Right renal pelvis (tissue), 4 donors: ENCODE results near the gene RBM22. TPM values are rescaled to one million over a fixed set of nuclear protein-coding genes. Genes with fewer than 3 reads are reported as not detected.

Experiments used
- DNase-seq, 4 donors: peaks; one replicate each; pipeline ENCODE4 v3.0.0-alpha.2; 2013; ENCODE audit warnings: low read depth in 4 of 4, low spot score in 3 of 4, missing footprints in 1 of 4
- polyA plus RNA-seq, 4 donors: library from polyadenylated mRNA; unstranded; fragments of 120-200 nt; gene quantifications; one replicate each; pipeline ENCODE4 v1.2.1, GENCODE V29; 2013; ENCODE audit not compliant: insufficient read length in 4 of 4

RBM22 gene
- polyA plus RNA-seq, 4 donors = 71.7 to 85.4 (median 83.1) TPM

DNA sequence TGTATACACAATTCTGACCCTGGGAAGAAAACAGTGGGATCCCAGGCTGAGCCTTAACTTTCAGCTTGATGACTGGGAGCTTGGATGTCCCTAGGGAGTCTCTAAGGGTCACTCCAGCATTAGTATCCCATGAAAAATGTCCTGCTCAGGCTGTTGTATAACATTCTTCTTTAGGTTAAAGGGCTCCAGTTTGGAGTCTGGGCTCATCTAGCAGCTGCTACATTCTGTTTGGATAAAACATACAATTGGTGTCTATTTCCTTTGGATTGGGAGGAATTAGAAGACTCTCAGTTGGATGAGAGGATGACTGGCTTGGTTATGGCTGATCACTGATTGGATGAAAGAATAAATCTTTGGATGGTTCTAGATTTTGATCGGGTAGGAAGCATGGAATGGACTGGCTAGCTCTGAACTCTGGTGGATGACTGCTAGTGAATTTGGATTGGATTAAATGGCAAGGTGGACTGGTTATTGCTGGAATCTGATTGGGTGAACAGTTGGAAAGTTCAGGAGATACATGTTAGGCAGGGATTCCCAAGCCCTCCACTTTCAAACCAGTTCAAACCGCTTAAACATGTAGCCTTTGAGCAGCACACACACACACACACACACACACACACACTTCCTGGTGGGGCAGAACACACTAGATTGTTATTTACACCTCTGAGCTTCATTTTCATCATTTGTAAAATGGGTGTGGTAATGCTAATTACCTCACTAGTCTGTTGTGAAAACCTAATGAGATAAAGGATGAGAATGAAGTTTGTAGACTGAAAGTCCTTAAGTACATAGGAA is 46.9 kb downstream of the RBM22 start:
- DNase-seq = no peak

DNA sequence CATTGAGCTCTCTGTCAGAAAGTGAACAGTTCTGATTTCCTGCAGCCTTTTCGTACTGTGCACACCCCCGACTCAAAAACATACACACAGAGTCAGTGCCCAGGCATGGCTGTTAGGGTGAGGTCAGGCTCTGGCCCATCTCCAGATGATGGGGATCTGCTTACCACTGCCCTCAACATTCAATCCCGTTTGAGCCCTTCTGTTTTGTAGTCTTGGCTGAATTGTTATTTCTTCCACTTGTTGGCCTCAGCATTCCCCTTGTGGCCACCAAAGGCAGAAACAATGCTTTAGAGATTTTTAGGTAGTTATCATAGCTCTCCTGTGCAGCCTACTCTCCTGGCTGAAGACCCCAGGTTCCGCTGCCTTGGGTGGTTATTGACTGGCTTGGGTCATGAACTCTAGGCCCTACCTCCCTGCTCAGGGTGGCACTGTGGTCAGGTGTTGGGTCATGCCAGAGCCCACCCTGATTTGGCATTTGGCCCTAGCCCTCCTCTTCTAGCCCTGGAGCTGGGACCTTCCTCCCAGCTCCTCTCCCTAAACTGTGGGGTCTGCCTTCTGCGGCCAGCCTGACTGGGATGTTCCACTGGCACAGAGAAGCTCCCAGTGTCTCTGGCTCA is 47.6 kb downstream of the RBM22 start:
- no peak for DNase-seq

DNA sequence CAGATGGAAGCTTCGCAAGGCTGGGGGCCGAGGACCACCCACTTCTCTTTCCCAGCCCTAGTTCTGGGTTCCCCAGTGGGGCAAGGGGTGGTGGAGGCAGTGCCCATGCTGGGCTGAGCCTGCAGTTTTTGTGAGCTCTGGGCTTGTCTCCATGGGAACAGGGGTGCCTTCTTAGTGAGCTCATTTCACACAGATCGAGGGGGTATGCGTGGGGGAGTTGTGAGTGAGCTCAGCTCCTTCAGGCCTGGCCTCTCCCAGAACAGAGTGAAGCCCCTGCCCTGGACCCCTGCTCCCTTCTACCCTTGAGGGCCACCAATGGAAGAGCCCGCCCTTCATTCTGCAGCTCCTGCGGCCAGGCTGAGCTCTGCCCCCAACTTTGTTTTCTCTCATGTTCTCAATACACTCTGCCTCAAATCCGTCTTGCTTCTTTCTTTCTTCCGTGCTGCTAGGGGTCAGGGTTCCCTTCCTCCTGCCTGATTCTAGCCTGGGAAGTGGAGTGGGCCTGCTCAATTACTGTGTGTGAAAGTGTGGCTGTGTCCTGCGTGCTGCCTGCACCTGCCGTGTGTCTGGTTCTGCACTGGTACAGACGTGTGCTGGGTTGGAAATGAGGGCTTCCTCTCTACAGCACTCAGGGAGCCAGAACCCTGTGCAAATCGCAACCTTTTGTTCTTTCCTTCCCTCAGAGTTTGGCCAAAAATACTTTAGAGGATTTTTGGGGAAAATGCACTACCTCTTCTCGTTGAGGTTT is 48.8 kb downstream of the RBM22 start:
- DNase-seq = no peak

DNA sequence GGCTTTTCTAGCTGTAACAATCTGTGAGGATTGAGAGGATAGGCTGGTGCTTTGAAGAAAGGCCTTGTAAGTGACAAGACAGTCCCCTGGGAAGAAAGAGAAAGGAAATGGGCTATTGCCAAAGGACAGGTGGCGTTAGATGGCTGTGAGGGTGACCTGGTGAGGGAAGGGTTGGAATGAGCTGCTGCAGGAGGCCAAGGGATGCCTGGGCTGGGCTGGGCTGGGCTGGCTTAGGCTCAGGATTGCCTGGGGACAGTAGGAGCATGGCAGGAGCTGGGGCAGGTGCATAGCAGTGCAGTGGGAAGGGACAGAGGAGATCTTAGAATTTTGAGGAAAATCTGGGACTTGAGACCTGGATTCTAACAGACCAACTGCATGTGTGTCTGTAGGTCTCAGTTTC is 49.5 kb downstream of the RBM22 start:
- no peak for DNase-seq

DNA sequence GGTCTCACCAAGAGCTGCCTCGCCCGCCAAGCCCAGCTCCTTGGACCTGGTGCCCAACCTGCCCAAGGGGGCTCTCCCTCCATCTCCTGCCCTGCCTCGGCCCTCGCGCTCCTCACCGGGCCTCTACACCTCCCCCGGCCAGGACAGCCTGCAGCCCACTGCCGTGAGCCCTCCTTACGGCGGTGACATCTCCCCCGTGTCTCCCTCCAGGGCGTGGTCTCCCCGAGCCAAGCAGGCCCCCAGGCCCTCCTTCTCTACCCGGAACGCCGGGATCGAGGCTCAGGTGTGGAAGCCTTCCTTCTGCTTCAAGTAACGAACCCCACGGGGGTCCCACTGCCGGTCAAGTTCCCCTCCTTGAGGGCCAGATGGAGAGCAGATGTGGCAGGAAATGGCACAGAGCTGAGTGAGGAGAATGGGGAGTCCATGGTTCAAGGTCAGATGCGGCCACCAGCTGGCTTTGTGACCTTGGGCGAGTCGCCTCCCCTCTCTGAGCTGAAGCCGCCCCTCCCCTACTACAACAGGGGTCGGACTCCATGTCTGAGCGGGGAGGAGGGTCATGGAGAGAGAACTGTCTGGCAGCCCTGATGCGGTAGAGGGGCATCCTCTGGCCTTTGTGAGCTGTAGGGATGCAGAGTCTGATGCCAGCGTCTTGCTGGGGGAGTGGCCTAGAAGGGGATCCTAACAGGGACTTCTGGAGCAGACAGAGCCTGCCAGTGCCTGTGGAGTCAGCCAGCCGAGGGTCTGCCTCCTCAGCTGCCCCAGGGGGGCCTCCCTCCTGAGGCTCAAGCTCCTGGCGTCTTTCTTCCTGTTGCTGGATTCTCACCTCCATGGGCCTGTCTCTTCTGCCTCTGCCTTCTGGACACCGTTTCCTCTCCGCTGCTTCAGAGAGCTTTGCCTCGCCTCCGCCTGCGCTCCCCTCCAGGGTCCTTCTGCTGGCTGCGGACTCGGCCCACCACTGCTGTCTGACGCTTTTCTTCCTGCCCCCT is 50.5 kb downstream of the RBM22 start:
- DNase-seq = no peak

DNA sequence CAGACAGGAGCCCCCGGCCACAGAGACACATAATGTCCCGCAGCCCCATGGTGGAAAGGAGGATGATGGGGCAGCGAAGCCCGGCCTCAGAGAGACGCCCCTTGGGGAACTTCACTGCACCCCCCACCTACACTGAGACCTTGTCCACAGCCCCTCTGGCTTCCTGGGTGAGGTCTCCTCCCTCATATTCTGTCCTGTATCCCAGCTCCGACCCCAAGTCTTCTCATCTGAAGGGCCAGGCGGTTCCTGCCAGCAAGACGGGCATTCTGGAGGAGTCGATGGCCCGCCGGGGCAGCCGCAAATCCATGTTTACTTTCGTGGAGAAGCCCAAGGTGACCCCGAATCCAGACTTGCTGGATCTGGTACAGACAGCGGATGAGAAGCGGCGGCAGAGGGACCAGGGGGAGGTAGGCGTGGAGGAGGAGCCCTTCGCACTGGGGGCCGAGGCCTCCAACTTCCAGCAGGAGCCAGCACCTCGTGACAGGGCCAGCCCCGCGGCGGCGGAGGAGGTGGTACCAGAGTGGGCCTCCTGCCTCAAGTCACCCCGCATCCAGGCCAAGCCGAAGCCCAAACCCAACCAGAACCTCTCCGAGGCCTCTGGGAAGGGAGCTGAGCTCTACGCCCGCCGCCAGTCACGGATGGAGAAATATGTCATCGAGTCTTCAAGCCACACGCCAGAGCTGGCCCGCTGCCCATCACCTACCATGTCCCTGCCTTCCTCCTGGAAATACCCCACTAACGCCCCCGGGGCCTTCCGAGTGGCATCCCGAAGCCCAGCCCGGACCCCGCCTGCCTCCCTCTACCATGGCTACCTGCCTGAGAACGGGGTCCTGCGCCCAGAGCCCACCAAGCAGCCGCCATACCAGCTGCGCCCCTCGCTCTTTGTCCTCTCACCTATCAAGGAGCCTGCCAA is 51.5 kb downstream of the RBM22 start:
- no peak for DNase-seq

DNA sequence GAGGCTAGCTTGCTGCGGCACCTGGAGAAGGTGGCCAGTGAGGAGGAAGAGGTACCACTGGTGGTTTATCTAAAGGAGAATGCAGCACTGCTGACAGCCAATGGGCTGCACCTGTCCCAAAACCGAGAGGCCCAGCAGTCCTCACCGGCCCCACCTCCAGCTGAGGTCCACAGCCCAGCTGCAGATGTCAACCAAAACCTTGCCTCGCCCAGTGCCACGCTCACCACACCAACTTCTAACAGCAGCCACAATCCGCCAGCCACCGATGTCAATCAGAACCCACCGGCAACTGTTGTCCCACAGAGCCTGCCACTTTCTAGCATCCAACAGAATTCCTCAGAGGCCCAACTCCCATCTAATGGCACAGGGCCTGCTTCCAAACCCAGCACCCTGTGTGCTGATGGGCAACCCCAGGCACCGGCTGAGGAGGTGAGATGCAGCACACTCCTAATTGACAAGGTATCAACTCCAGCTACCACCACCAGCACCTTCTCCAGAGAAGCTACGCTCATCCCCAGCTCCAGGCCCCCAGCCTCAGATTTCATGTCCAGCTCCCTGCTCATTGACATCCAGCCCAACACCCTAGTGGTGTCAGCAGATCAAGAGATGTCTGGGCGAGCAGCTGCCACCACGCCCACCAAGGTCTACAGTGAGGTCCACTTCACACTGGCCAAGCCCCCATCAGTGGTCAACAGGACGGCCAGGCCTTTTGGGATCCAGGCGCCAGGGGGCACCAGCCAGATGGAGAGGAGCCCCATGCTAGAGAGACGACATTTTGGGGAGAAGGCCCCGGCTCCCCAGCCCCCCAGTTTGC is 52.4 kb downstream of the RBM22 start:
- no peak for DNase-seq

DNA sequence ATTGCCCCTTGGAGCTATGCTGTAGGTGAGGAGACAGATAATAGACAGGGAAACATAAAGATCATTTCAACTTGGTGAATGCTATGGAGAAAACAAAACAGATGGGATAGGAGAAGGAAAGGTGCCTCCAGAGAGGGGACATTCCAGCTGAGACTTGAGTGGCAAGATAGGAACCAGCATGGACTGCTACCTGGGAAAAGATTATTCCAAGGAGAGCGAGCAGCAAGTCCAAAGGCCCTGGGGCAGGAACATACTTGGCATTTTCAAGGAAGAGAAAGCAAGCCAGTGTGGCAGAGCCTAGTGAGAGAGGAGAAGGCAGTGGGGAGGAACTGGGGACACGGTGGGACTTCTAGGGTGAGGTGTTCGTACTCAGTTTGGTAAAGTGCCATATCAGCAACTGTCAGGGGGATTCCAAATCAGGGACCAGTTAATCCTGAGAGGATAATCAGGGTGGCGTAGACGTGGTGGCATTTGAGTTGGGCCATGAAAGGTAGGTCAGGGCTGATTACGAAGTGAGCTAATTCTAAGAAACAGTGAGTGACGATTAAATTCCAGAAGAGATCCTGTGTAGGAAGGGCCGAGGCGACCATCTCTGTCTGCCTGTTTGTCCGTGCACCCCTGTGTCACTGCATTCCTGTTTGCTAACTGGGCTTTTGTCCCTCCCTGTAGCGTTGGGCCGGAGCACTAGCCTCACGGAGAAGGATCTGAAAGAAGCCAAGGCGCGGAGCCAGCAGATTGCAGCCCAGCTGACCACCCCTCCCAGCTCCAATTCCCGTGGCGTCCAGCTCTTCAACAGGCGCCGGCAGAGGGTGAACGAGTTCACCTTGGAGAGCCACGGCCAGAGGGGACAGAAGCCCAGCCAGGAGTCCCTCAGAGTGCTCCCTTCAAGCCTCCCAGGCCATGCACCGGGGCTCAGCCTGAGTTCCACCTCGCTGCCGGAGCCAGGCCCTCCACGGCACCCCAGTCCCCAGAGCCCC is 53.3 kb downstream of the RBM22 start:
- DNase-seq = no peak

DNA sequence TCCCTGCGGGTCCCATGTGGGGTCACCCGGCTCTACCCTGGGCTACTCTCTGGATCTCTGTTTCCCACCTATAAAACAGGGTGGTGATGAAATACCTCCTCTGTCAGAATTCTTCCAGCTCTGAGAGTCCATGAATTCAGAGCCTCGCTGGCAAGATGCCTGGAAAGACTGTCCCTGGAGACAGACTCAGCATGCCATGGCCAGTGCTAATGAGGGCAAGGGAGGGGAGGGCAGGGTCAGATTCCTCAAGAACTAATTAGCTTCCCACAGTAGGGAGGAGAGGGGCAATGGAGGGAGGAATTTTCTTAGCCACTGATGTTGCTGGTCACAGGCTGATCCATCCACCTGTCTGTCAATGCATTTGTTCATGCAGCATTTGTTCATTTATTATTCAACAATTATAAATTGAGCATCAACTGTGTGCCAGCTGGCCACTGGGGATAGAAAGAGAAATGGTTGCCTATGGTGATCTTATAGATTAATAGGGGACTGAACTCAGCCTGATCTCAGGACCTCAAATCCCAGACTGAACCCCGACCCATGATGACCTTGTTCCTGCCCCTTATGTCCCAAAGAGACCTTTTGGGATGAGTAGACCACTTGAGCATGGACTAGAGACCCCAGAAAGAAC is 55.7 kb downstream of the RBM22 start:
- DNase-seq = peak in 2 of 4 donors; percentile 68 to 71

DNA sequence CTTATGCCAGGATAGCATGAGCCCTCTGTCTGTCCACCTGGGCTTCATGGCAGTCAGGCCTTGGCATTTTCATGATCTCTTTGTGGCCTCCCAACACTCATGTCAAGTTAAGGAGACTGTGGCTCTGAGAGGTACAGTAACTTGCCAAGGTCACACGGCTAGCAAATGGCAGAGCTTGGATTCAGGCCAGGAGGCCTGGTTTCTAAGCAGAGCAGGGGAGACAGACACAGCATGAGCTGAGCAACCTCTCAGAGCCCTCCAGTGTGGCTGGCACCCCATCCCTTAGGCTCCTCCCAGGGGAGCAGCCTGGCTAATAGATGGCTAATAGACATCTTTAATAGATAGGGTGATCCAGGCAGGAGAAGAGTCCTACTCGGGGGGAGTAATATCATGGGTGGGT is 56.3 kb downstream of the RBM22 start:
- no peak for DNase-seq

DNA sequence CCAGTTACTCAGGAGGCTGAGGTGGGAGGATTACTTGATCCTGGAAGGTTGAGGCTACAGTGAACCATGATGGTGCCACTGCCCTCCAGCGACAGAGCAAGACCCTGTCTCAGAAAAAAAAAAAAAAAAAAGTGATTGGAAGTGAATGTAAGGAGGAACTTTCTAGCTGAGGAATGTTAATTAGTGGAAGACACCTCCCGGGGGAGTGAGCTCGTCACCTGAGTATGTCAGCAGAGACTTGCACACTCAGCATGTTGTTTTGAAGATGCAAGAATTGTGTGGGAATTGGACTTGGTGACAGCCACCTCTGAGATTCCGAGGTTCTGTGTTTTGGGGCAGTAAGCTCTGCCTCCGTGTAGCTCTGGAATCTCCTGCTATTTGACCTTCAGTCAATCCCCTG is 56.8 kb downstream of the RBM22 start:
- no peak for DNase-seq

DNA sequence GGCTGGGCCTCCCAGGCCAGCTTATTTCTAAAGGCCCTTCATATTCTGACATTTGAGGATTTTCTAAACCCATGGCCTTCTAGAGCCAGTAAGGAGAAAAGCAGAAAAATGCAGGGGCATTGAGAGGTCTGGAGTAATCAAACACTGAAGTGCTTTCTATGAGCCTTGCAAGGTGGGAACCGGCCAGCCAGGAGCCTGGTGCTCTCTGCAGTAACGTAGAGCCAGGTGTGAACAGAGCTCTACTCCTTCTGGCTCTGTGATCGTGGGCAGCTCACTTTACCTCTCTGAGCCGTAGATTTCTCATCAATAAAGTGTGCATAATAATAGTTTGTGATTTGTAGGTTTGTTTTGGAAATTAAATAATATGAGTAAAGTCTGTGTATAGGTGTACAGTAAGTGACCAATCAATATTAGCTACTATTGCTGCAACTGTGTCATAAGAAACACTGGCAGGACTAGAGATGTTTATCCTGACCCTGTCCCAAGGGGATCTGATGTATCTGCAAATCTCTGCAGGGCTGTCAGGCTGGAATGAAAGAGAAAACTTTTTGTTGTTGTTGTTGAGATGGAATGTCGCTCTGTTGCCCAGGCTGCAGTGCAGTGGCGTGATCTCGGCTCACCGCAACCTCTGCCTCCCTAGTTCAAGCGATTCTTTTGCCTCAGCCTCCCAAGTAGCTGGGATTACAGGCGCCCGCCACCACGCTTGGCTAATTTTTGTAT is 57.7 kb downstream of the RBM22 start:
- DNase-seq = no peak

DNA sequence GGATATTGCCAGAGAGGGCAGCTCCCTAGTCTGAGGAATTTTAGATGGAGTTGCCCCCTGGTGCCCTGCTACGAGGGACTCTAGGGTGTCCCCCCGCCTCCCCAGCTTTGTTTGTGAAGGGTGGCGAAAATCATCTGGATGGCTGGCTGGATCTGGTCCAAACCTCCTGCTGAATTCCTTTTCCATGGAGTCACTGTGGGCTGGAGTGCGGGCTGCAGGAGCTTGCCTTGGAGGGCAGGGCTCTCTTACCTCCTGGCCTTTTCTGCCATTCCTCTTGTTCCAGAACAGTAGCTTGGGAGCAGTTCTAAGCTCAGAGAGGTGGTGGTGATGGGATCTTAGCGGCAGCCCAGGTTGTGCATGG is 58.3 kb downstream of the RBM22 start:
- peak in 3 of 4 donors; percentile 57 to 78 (median 74) for DNase-seq

DNA sequence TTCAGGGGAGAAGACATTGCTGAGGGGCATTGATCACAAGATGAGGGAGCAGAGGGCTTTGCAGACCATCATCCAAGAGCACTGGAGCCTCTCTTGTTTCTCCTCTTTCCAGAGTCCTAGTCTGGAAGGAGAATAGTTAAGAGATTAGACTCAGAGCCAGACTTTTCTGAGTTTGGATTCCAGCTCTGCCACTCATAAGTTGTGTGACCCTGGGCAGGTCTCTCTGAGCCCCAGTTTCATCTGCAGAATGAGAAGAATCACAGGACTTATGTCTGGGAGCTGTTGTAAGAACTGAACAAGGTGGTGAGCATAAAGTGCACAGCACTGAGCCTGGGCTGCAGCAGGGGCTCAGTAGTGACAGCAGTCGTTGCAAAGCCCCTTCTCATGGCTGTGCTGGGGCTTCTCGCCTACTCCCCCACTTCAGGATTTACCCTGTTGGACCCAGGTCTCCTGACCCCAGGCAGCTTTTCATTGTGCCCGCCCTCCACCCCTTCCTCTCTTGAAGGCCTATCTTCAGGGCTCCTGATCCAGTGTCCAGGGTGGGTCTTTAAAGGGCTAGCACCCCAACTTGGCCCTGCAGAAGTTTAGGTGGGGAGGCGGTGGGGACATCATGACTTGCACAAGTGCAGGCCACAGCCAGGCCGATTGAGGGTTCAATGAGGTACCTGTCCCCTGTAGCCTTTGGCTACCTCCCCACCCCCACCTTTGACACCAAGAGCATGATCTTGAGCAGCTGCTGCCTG is 58.9 kb downstream of the RBM22 start:
- DNase-seq = no peak

DNA sequence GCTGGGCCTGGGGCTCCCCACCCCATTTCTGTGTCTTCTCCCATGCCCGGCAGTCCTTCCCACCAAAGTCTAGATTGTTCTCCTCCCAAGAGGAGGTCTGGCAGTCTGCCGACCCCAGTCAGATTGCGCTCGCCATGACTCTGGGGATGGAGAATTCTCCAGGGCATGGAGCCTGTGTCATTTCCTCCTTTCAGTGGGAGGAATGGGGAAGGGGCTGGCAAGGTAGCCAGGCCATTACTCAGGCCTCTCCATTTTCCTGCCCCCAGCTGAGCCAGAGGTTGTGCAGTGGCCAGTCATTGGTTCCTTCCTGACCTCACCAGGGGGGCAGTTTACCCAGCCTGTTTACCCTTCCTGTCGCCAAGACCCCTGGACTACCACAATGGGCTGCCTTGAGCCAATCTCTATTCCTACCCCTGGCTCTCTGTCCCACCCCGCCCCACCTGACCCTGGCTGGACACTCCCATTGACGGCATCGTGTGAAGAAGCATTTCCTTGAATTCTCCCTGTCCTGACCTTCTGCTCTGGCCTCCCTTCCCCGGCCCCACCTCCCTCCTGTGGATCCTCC is 59.8 kb downstream of the RBM22 start:
- no peak for DNase-seq
